Measurements from ENCODE around the gene METRNL.

Gene METRNL

DNA sequence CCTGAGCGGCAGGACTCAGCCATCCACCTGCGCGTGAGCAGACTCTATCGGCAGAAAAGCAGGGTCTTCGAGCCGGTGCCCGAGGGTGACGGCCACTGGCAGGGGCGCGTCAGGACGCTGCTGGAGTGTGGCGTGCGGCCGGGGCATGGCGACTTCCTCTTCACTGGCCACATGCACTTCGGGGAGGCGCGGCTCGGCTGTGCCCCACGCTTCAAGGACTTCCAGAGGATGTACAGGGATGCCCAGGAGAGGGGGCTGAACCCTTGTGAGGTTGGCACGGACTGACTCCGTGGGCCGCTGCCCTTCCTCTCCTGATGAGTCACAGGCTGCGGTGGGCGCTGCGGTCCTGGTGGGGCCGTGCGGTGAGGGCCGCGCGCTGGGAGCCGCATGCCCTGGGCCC, 14.9 kb downstream of the METRNL start:
- DNase-seq: no peak

DNA sequence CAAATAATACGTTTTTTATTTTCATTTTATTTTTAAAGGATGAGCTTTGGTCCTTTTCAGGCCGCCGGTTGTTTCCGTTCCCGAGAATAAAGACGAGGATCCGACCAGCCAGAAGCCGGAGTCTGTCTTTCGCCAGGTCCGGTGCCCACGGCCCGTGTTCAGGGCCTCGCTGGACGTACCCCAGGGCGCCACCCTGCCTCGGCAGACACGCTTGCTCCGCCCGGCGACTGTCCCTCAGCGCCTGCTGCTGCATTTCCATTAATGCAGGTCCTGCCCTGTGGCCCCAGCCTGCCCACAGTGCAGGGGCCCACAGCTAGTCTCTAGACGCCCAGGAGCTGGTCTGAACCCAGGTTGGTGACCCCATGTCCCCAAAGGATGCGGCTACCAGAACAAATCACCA, 15.6 kb downstream of the METRNL start:
- DNase-seq: no peak

GRCh38 chr17:83096401-83097224, 17.2 kb downstream of the METRNL start:
- no peak for DNase-seq

GRCh38 chr17:83097831-83098230, 18.4 kb downstream of the METRNL start:
- no peak for DNase-seq

- peak; percentile 77 for DNase-seq
These were observed 19.1 kb downstream of the METRNL start for GRCh38 chr17:83098241-83099085.

DNA sequence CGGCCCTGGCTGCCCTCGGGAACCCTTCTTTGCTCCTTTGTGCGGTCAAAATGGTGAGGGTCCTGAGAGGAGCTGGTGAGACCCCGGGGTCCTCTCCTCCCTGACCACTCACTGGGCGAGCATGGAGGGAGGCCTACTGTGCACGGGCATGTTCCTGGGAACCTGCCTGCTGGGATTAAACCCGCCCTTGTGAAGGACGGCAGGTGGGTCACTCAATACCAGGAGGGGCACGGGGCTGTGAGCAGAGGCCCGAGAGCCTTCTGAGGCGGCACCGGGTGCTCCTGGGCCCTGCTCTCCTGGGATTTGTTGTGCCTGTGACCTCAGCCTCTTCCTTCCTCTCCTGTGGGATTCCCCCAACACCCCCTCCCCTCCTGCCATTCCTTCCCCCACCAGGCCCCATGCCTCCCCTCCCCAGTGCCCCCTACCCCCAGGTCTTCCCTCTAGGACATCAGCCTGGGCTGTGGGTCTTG, 19.7 kb downstream of the METRNL start:
- no peak for DNase-seq

GRCh38 chr17:83099570-83100181, 20.3 kb downstream of the METRNL start:
- DNase-seq: peak; percentile 83

- DNase-seq: peak; percentile 62
These were observed 20.9 kb downstream of the METRNL start for GRCh38 chr17:83100220-83100852.

- peak; percentile 52 for DNase-seq
These were observed 21.5 kb downstream of the METRNL start for GRCh38 chr17:83100853-83101391.

GRCh38 chr17:83101805-83102480, 22.5 kb downstream of the METRNL start:
- DNase-seq: no peak

GRCh38 chr17:83103200-83103942, 24.0 kb downstream of the METRNL start:
- DNase-seq: peak; percentile 58

DNA sequence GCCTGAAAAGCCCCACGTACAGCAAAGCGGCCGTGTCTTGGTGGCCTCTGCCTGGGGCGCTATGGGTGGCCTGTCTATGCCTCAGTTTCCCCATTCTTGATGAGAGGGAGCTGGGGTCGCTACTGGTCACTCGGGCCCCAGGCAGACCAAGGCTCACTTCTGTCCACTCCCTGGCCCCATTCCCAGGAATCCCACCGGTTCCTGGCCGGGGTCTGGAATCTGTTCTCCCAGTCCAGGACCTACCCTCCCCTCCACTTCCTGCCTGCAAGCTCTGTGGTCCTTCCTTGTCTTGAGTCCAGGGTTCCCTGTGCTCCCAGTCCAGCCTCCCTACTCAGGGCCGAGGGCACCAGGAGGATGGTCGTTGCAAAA, 24.5 kb downstream of the METRNL start:
- DNase-seq: no peak

GRCh38 chr17:83104577-83105505, 25.4 kb downstream of the METRNL start:
- DNase-seq: no peak

DNA sequence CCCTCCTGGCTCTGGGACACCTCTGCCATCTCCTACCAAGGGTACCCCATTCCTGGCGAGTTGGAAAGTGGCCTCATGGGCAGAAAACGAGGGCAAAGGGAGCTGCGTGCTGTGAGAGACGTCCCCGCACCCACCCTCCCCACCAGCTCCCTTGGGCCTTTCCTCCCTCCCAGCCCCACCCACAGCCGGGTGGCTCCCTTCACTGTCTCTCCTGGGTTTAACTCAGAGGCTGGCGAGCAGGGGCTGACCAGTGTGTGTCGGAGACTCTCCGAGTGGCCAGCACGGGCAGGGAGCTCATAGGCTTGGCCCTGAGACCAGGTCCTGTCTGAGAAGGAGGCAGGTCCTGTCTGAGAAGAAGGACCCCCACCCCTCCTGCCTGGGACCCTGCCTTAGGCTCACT, 26.1 kb downstream of the METRNL start:
- no peak for DNase-seq

DNA sequence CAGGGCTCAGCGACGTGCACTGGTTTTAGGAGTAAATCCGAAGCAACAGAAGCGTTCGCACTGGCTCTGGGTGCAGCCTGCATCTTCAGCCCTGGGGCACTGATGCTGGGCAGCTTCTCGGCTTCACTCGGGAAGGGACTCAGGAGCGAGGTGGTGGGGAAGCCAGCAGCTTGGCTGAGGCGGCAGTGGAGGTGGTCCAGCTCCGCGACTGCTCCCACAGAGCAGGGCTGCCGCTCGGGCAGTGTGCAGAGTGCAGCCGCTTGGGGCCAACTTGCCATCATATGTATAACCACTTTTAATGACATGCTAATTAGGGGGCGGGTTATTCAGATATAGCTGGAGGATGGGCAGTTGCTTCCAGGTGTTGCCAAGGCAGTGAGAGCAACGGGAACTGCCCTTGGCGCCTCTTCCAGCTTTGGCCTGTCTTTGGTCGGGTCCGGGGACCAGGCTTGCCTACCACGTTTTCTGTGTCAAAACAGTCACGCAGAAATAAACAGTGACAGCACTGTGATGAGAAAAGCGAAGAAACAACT, 26.7 kb downstream of the METRNL start:
- no peak for DNase-seq

- no peak for DNase-seq
These were observed 27.7 kb downstream of the METRNL start for GRCh38 chr17:83106913-83107655.

- no peak for DNase-seq
These were observed 28.2 kb downstream of the METRNL start for GRCh38 chr17:83107656-83108048.

DNA sequence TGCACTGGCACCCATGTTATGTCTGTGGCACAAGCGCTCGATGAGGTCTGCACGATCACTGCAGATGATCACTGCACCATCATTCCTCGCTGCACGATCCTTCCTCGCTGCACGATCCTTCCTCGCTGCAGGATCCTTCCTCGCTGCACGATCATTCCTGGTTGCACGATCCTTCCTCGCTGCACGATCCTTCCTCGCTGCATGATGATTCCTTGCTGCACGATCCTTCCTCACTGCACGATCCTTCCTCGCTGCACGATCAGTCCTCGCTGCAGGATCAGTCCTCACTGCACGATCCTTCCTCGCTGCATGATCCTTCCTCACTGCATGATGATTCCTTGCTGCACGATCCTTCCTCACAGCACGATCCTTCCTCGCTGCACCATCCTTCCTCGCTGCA, 29.3 kb downstream of the METRNL start:
- DNase-seq: no peak

DNA sequence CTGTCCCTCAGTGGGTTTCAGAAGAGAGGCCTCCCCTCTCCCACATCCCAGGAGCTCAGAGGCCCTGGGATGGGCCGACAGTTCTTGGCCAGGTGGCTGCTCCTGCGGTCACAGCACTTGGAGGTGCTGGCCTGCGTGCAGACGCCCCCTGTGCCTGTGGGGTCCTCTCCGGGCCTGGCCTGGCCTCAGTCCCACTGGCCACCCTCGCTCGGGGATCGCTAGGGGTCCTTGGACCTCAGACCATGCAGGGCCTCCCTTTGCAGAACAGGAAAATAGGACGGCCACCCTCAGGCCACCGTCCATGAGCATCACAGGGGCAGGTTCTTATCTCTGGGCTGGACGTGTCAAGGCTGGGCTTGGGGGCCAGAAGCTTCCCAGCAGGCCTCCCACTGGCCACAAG, 30.0 kb downstream of the METRNL start:
- no peak for DNase-seq

Measured in femur (tissue), 1 donor.